GM23248 (cell line): ENCODE measurements around the gene CHRNA3. TPM values are rescaled to one million over a fixed set of nuclear protein-coding genes. Genes with fewer than 3 reads are reported as not detected.

Experiments used
- DNase-seq: peaks from one replicate; pipeline ENCODE4 v3.0.0-alpha.2; 2015
- H2AFZ ChIP-seq: fragments of 200-600 bp; sonication (generic); 2 replicates; pipeline ENCODE4 v1.6.1; 2016; ENCODE audit warnings: antibody characterized with exemption
- H3F3A ChIP-seq: fragments of 200-600 bp; sonication (generic); 2 replicates; pipeline ENCODE4 v1.6.1; 2016; ENCODE audit warnings: mild to moderate bottlenecking, antibody characterized with exemption, mixed run types; ENCODE audit not compliant: insufficient read depth
- H3K27ac ChIP-seq: fragments of 200-600 bp; sonication (generic); 2 replicates; pipeline ENCODE4 v1.5.1; 2016; ENCODE audit warnings: mild to moderate bottlenecking
- H3K27me3 ChIP-seq: fragments of 200-600 bp; sonication (generic); replicated peaks from 2 replicates; pipeline ENCODE4 v1.6.1; 2016; ENCODE audit warnings: mild to moderate bottlenecking; ENCODE audit not compliant: insufficient read depth
- H3K36me3 ChIP-seq: fragments of 200-600 bp; sonication (generic); 2 replicates; pipeline ENCODE4 v1.6.1; 2016; ENCODE audit warnings: low read depth, mild to moderate bottlenecking
- H3K4me1 ChIP-seq: fragments of 200-600 bp; sonication (generic); 2 replicates; pipeline ENCODE4 v1.6.1; 2016; ENCODE audit warnings: mild to moderate bottlenecking; ENCODE audit not compliant: insufficient read depth
- H3K4me2 ChIP-seq: fragments of 200-600 bp; sonication (generic); one replicate; pipeline ENCODE4 v1.6.1; 2016; ENCODE audit warnings: mild to moderate bottlenecking; ENCODE audit not compliant: unreplicated experiment
- H3K4me3 ChIP-seq: fragments of 200-600 bp; sonication (generic); 2 replicates; pipeline ENCODE4 v1.5.1; 2016; ENCODE audit warnings: mild to moderate bottlenecking
- H3K79me2 ChIP-seq: fragments of 200-600 bp; sonication (generic); 2 replicates; pipeline ENCODE4 v1.6.1; 2016; ENCODE audit warnings: mild to moderate bottlenecking; ENCODE audit not compliant: insufficient read depth
- H3K9ac ChIP-seq: fragments of 200-600 bp; sonication (generic); 2 replicates; pipeline ENCODE4 v1.6.1; 2016; ENCODE audit warnings: mild to moderate bottlenecking
- H3K9me2 ChIP-seq: fragments of 200-600 bp; sonication (generic); 2 replicates; pipeline ENCODE4 v1.6.1; 2016; ENCODE audit warnings: mixed run types, mild to moderate bottlenecking, moderate library complexity; ENCODE audit not compliant: insufficient read depth
- H3K9me3 ChIP-seq: fragments of 200-600 bp; sonication (generic); one replicate; pipeline ENCODE4 v1.6.1; 2017; ENCODE audit warnings: low read depth
- H4K20me1 ChIP-seq: fragments of 200-600 bp; sonication (generic); 2 replicates; pipeline ENCODE4 v1.6.0; 2016; ENCODE audit not compliant: insufficient read depth
- EZH2 ChIP-seq: fragments of 200-600 bp; sonication (generic); IDR thresholded peaks from 2 replicates; pipeline ENCODE4 v1.6.1; 2018; ENCODE audit warnings: antibody characterized with exemption, mild to moderate bottlenecking; ENCODE audit not compliant: insufficient read depth, poor library complexity, severe bottlenecking
- EZH2phosphoT487 ChIP-seq: fragments of 200-600 bp; sonication (generic); IDR thresholded peaks from 2 replicates; pipeline ENCODE4 v1.6.1; 2018; ENCODE audit warnings: antibody characterized with exemption, moderate library complexity, mild to moderate bottlenecking, low read depth; ENCODE audit not compliant: insufficient read depth
- WGBS, 2 experiments: methylation state at CpG; one replicate each; pipeline ENCODE4 v1.1.6; 2015 to 2017; ENCODE audit warnings: low lambda C conversion rate in 2 of 2, low coverage in 1 of 2; ENCODE audit errors: missing lambda C conversion rate in 2 of 2; 5-methylcytosine and 5-hydroxymethylcytosine counted together
- in situ Hi-C: fragments of 300-500 bp; cut with MboI; formaldehyde crosslinking; loops from 2 replicates; pipeline ENCODE4 v1.15.0; 2020
- polyA plus RNA-seq: library from polyadenylated mRNA; unstranded; fragments of >200 nt; fragmentation: Nextera tagmentation; extraction: Ambion mirVana; gene quantifications from 2 replicates; pipeline ENCODE4 v1.2.1, GENCODE V29; 2016
- total RNA-seq: library from RNA; depleted of rRNA; stranded (reverse); fragments of >200 nt; shearing (Covaris generic); gene quantifications from 2 replicates; pipeline ENCODE4 v1.2.3, GENCODE V29; 2014

CHRNA3 gene
- total and polyA plus RNA-seq, 2 experiments from 2014 or later: not detected

DNA sequence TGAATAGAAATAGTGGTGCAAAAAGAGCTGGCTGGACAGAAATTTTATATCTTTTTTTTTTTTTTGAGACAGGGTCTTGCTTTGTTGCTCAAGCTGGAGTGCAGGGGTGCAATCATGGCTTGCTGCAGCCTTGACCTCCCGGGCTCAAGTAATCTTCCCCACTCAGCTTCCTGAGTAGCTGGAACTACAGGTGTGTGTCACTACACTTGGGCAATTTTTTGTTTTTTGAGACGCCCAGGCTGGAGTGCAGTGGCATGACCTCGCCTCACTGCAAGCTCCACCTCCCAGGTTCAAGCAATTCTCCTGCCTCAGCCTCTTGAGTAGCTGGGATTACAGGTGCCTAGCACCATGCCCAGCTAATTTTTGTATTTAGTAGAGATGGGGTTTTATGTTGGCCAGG, 22.4 kb downstream of the CHRNA3 start:
- no peaks in the 10 kb centered on the region for H4K20me1 ChIP-seq
- H3K4me3 ChIP-seq: no peak overlapping the region
- H3K9me3 ChIP-seq: no peaks in the 10 kb centered on the region
- H2AFZ ChIP-seq: no peak overlapping the region
- no peaks in the 10 kb centered on the region for H3K9me2 ChIP-seq
- no peak overlapping the region for H3K9ac ChIP-seq
- no peaks in the 10 kb centered on the region for H3K4me1 ChIP-seq
- no peak for DNase-seq
- 0 out of 2 replicates have a peak, but pooled peaks cover 5% of the 10 kb centered on the region for H3K27me3 ChIP-seq
- no peaks in the 10 kb centered on the region for H3K79me2 ChIP-seq
- no peak overlapping the region for H3K4me2 ChIP-seq
- WGBS, 2 experiments: 80 to 84% methylated on average over 3 of the region's 3 CpGs
- TF ChIP-seq EZH2 (no peak), EZH2phosphoT487 (no peak)
- no peaks in the 10 kb centered on the region for H3K36me3 ChIP-seq
- H3K27ac ChIP-seq: no peak overlapping the region
- no peaks in the 10 kb centered on the region for H3F3A ChIP-seq
- in situ Hi-C loops: no loop called here

- in situ Hi-C loops: no loop called here
- Histone ChIP-seq H4K20me1 (no peaks in the 10 kb centered on the region), H3K4me1 (no peaks in the 10 kb centered on the region), H3K36me3 (no peaks in the 10 kb centered on the region), H3K4me2 (no peak overlapping the region), H3K27me3 (no peaks in the 10 kb centered on the region), H3K9ac (no peak overlapping the region), H3K79me2 (no peaks in the 10 kb centered on the region), H3K27ac (no peak overlapping the region), H3K9me3 (no peaks in the 10 kb centered on the region), H2AFZ (no peak overlapping the region), H3K9me2 (no peaks in the 10 kb centered on the region), H3K4me3 (no peak overlapping the region), H3F3A (no peaks in the 10 kb centered on the region)
- TF ChIP-seq EZH2phosphoT487 (no peak), EZH2 (no peak)
- 86 to 90% methylated on average over 1 of the region's 1 CpG for WGBS, 2 experiments
- no peak for DNase-seq
Measured at GRCh38 chr15:78597583-78597982, 23.2 kb downstream of the CHRNA3 start.

DNA sequence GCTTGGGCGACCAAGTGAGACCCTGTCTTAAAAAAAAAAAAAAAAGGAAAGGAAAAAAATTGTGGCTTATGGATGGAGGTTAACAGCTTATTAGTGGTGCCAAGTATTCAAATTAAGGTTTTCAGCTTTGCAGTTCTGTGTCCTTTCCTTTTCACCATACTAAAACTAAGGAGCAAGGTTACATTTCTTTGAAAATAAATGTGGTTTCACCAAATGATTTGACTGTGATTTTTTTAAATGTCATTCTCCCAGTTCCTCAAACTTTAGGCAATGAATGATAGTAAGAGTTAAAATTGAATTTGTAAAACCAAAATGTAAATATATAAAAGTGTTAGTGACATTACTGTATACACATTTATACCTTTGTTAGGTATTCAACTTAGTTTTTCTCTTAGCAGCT, 45.9 kb downstream of the CHRNA3 start:
- Histone ChIP-seq H2AFZ (no peak overlapping the region), H3K27ac (no peak overlapping the region)
- TF ChIP-seq EZH2phosphoT487: no peak
- no peak for TF ChIP-seq EZH2

GRCh38 chr15:78573416-78573815, 47.4 kb downstream of the CHRNA3 start:
- no peak overlapping the region for H2AFZ ChIP-seq
- in situ Hi-C loops: no loop called here

More for the DNA sequence above, 45.9 kb downstream of the CHRNA3 start:
- no peaks in the 10 kb centered on the region for H3K36me3 ChIP-seq
- H3K4me2 ChIP-seq: no peak overlapping the region
- in situ Hi-C loops: no loop called here
- no peak overlapping the region for H3K9ac ChIP-seq
- H3F3A ChIP-seq: no peaks in the 10 kb centered on the region
- H3K4me3 ChIP-seq: no peak overlapping the region
- H3K4me1 ChIP-seq: no peaks in the 10 kb centered on the region
- H3K9me2 ChIP-seq: no peaks in the 10 kb centered on the region
- WGBS, 2 experiments: 81 to 100% methylated on average over 1 of the region's 1 CpG
- DNase-seq: no peak
- H4K20me1 ChIP-seq: no peaks in the 10 kb centered on the region
- H3K9me3 ChIP-seq: no peaks in the 10 kb centered on the region
- no peaks in the 10 kb centered on the region for H3K79me2 ChIP-seq
- H3K27me3 ChIP-seq: no peaks in the 10 kb centered on the region

GRCh38 chr15:78571382-78571781, 49.4 kb downstream of the CHRNA3 start:
- no peak for TF ChIP-seq EZH2
- no peak for TF ChIP-seq EZH2phosphoT487
- no peaks in the 10 kb centered on the region for H3K4me1 ChIP-seq
- H3K4me2 ChIP-seq: no peak overlapping the region
- 83% methylated on average over 4 of the region's 4 CpGs for WGBS, 2 experiments
- H3K27ac ChIP-seq: no peak overlapping the region
- DNase-seq: no peak
- H3K79me2 ChIP-seq: no peaks in the 10 kb centered on the region
- H4K20me1 ChIP-seq: no peaks in the 10 kb centered on the region
- no peak overlapping the region for H3K4me3 ChIP-seq
- H3K9me2 ChIP-seq: no peaks in the 10 kb centered on the region
- no peaks in the 10 kb centered on the region for H3F3A ChIP-seq
- H3K36me3 ChIP-seq: no peaks in the 10 kb centered on the region
- no peak overlapping the region for H3K9ac ChIP-seq
- peaks cover 9% of the 10 kb centered on the region; the same call in 1 of the 2 replicates for H3K27me3 ChIP-seq
- no peak overlapping the region for H2AFZ ChIP-seq
- H3K9me3 ChIP-seq: no peaks in the 10 kb centered on the region
- in situ Hi-C loops: no loop called here

More at GRCh38 chr15:78573416-78573815, 47.4 kb downstream of the CHRNA3 start:
- Histone ChIP-seq H3K9me2 (no peaks in the 10 kb centered on the region), H3K27me3 (no peaks in the 10 kb centered on the region), H3K79me2 (no peaks in the 10 kb centered on the region), H3K4me2 (no peak overlapping the region), H3F3A (no peaks in the 10 kb centered on the region), H3K36me3 (no peaks in the 10 kb centered on the region), H3K9me3 (no peaks in the 10 kb centered on the region), H3K4me1 (no peaks in the 10 kb centered on the region), H3K4me3 (no peak overlapping the region), H4K20me1 (no peaks in the 10 kb centered on the region), H3K27ac (no peak overlapping the region), H3K9ac (no peak overlapping the region)
- WGBS, 2 experiments: 47 to 52% methylated on average over 4 of the region's 4 CpGs
- DNase-seq: no peak
- no peak for TF ChIP-seq EZH2phosphoT487
- TF ChIP-seq EZH2: no peak
